K562 (cell line): ENCODE measurements around the gene ABCC6. TPM values are rescaled to one million over a fixed set of nuclear protein-coding genes. Genes with fewer than 3 reads are reported as not detected.
A peak's percentile ranks its signal among the peaks of the same experiment; 100 is the strongest.

Experiments used
- CBX1 ChIP-seq: sonication (generic); IDR thresholded peaks from 2 replicates; pipeline ENCODE4 v1.6.1; 2016; ENCODE audit warnings: antibody characterized with exemption, low read depth, mild to moderate bottlenecking
- ELF1 ChIP-seq: fragments of 200-800 bp; sonication (Bioruptor generic); IDR thresholded peaks from 2 replicates; pipeline ENCODE4 v1.6.1; 2016; ENCODE audit warnings: missing genetic modification characterization, missing compliant biosample characterization
- ERF ChIP-seq: fragments of 450-650 bp; formaldehyde crosslinking; IDR thresholded peaks from 2 replicates; pipeline ENCODE4 v1.4.0; 2020; ENCODE audit warnings: mild to moderate bottlenecking, mixed read lengths
- GABPB1 ChIP-seq: sonication (generic); formaldehyde crosslinking; IDR thresholded peaks from 2 replicates; pipeline ENCODE4 v1.8.0; 2022; ENCODE audit warnings: mild to moderate bottlenecking, missing genetic modification reagents
- HSF4 ChIP-seq: fragments of 250-450 bp; sonication (Bioruptor Pico); IDR thresholded peaks from 2 replicates; pipeline ENCODE4 v2.1.2; 2022; ENCODE audit warnings: mild to moderate bottlenecking, moderate library complexity, borderline replicate concordance
- NFYB ChIP-seq: IDR thresholded peaks from 2 replicates; pipeline ENCODE4 v1.6.1; 2011; ENCODE audit warnings: mild to moderate bottlenecking, moderate library complexity; ENCODE audit not compliant: insufficient read length; ENCODE audit errors: extremely low read depth
- NUFIP1 ChIP-seq: fragments of 450-650 bp; IDR thresholded peaks from 2 replicates; pipeline ENCODE4 v1.6.1; 2018; ENCODE audit not compliant: partially characterized antibody
- PHTF2 ChIP-seq: fragments of 250-450 bp; sonication (Bioruptor Pico); IDR thresholded peaks from 2 replicates; pipeline ENCODE4 v1.5.0; 2021; ENCODE audit warnings: mild to moderate bottlenecking
- RFX5 ChIP-seq: IDR thresholded peaks from 2 replicates; pipeline ENCODE4 v1.6.1; 2011; ENCODE audit warnings: low read depth, mild to moderate bottlenecking, improper control_type of control experiment, low read length
- SMC3 ChIP-seq: conservative IDR thresholded peaks from 2 replicates; pipeline ENCODE4 v1.6.1; 2011; ENCODE audit warnings: low read depth, low read length, improper control_type of control experiment; ENCODE audit not compliant: insufficient read depth
- SREBF1 ChIP-seq: fragments of 150-350 bp; IDR thresholded peaks from 2 replicates; pipeline ENCODE4 v1.6.1; 2014; ENCODE audit warnings: antibody characterized with exemption, low read depth, low read length, borderline replicate concordance
- ZFPM2 ChIP-seq: fragments of 250-450 bp; sonication (Bioruptor Pico); IDR thresholded peaks from 2 replicates; pipeline ENCODE4 v1.5.1; 2022; ENCODE audit warnings: mild to moderate bottlenecking
- ZNF184 ChIP-seq: sonication (generic); formaldehyde crosslinking; IDR thresholded peaks from 2 replicates; pipeline ENCODE4 v1.5.0; 2020; ENCODE audit warnings: missing genetic modification reagents
- ZNF274 ChIP-seq: IDR thresholded peaks from 2 replicates; pipeline ENCODE4 v1.6.1; 2011; ENCODE audit warnings: low read depth, mild to moderate bottlenecking, low read length, moderate library complexity, borderline replicate concordance
- ZNF347 ChIP-seq: fragments of 450-650 bp; formaldehyde crosslinking; IDR thresholded peaks from 2 replicates; pipeline ENCODE4 v1.4.0; 2020; ENCODE audit warnings: low read depth, mild to moderate bottlenecking, moderate library complexity
- polyA plus RNA-seq, 8 experiments: library from polyadenylated mRNA; depleted of rRNA in 4 of 8; stranded (reverse) in 5 of 8; unstranded in 3 of 8; fragments of >200 nt; fragmentation: Nextera tagmentation in 2 of 8; fragmentation: Illumina TruSeq in 1 of 8; extraction: Ambion mirVana in 2 of 8; extraction: Trizol in 1 of 8; gene quantifications; 2 replicates each; pipeline versions ENCODE4 v1.2.1 to v1.2.3, GENCODE V29; 2011 to 2014; ENCODE audit warnings: inconsistent platforms in 1 of 8, missing spikeins in 1 of 8
- total RNA-seq, 7 experiments: library from RNA; depleted of rRNA in 6 of 7; stranded (reverse); fragments of >200 nt in 6 of 7; fragmentation: Illumina TruSeq in 2 of 7; extraction: Trizol in 2 of 7; gene quantifications; 2 replicates each; pipeline versions ENCODE4 v1.2.1 to v1.2.3, GENCODE V29; 2011 to 2021; ENCODE audit warnings: low replicate concordance in 1 of 7
- TF ChIP-seq, protein P1 (sequence below): sonication (generic); formaldehyde crosslinking; IDR thresholded peaks from 2 replicates; pipeline ENCODE4 v1.8.0; 2023; ENCODE audit warnings: mild to moderate bottlenecking, missing genetic modification reagents
- TF ChIP-seq, protein P2 (sequence below): fragments of 450-650 bp; formaldehyde crosslinking; IDR thresholded peaks from 2 replicates; pipeline ENCODE4 v1.4.0; 2022; ENCODE audit warnings: missing genetic modification characterization
- TF ChIP-seq, protein P3 (sequence below): sonication (generic); formaldehyde crosslinking; IDR thresholded peaks from 2 replicates; pipeline ENCODE4 v1.8.1; 2023; ENCODE audit warnings: mild to moderate bottlenecking, missing genetic modification reagents
- TF ChIP-seq, protein P4 (sequence below): sonication (generic); formaldehyde crosslinking; IDR thresholded peaks from 2 replicates; pipeline ENCODE4 v1.8.0; 2022; ENCODE audit warnings: missing genetic modification reagents, mild to moderate bottlenecking, moderate library complexity, borderline replicate concordance

ABCC6 gene
- total and polyA plus RNA-seq, 9 of the 15 experiments (the other 6 are each of a cell fraction or from before 2014, with no cell fraction given) = 0.03 to 0.46 (median 0.07) TPM; not detected in 4

DNA sequence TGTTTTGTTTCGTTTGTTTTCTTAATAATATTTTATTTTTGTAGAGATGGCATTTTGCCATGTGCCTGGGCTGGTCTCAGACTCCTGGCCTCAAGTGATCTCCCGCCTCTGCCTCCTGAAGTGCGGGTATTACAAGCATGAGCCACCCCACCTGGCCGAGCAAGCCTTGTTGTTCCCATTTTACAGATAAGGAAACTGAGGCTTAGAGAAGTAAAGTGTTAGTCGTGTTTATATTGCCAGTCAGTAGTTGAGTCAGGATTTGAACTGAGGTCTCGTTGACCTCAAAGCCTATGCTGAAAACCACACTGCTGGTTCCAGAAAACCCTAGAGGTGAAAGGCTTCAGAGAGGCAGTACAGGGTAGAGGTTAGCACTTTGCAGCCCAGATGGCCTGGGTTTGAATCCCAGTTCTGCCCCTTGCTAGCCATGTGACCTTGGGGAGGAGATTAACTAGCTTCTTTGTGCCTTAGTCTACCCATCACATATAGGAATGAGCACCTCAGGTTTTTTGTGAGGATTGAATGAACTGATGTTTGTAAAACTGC lies 102.0 kb downstream of the ABCC6 start (continued):
- TF ChIP-seq SMC3 = no peak
- peak; percentile 96 for TF ChIP-seq CBX1
- TF ChIP-seq NFYB = no peak
- TF ChIP-seq SREBF1 = no peak
- no peak for TF ChIP-seq HSF4
- TF ChIP-seq ZNF184 (CRISPR knock-in tag) = no peak
- TF ChIP-seq ZNF274 = no peak
- TF ChIP-seq ZNF347 (CRISPR knock-in tag) = no peak
- TF ChIP-seq GABPB1 (CRISPR knock-in tag) = 0 out of 2 replicates have a peak, but pooled peaks have one; percentile 13
- no peak for TF ChIP-seq ZFPM2 (CRISPR knock-in tag)
- TF ChIP-seq, protein P1, sequence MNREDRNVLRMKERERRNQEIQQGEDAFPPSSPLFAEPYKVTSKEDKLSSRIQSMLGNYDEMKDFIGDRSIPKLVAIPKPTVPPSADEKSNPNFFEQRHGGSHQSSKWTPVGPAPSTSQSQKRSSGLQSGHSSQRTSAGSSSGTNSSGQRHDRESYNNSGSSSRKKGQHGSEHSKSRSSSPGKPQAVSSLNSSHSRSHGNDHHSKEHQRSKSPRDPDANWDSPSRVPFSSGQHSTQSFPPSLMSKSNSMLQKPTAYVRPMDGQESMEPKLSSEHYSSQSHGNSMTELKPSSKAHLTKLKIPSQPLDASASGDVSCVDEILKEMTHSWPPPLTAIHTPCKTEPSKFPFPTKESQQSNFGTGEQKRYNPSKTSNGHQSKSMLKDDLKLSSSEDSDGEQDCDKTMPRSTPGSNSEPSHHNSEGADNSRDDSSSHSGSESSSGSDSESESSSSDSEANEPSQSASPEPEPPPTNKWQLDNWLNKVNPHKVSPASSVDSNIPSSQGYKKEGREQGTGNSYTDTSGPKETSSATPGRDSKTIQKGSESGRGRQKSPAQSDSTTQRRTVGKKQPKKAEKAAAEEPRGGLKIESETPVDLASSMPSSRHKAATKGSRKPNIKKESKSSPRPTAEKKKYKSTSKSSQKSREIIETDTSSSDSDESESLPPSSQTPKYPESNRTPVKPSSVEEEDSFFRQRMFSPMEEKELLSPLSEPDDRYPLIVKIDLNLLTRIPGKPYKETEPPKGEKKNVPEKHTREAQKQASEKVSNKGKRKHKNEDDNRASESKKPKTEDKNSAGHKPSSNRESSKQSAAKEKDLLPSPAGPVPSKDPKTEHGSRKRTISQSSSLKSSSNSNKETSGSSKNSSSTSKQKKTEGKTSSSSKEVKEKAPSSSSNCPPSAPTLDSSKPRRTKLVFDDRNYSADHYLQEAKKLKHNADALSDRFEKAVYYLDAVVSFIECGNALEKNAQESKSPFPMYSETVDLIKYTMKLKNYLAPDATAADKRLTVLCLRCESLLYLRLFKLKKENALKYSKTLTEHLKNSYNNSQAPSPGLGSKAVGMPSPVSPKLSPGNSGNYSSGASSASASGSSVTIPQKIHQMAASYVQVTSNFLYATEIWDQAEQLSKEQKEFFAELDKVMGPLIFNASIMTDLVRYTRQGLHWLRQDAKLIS = 0 out of 2 replicates have a peak, but pooled peaks have one; percentile 17
- TF ChIP-seq ERF (CRISPR knock-in tag) = no peak
- no peak for TF ChIP-seq RFX5
- TF ChIP-seq NUFIP1 = no peak
- TF ChIP-seq, protein P2, sequence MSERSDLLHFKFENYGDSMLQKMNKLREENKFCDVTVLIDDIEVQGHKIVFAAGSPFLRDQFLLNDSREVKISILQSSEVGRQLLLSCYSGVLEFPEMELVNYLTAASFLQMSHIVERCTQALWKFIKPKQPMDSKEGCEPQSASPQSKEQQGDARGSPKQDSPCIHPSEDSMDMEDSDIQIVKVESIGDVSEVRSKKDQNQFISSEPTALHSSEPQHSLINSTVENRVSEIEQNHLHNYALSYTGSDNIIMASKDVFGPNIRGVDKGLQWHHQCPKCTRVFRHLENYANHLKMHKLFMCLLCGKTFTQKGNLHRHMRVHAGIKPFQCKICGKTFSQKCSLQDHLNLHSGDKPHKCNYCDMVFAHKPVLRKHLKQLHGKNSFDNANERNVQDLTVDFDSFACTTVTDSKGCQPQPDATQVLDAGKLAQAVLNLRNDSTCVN = no peak
- TF ChIP-seq ELF1 (tag) = no peak
- TF ChIP-seq, protein P3, sequence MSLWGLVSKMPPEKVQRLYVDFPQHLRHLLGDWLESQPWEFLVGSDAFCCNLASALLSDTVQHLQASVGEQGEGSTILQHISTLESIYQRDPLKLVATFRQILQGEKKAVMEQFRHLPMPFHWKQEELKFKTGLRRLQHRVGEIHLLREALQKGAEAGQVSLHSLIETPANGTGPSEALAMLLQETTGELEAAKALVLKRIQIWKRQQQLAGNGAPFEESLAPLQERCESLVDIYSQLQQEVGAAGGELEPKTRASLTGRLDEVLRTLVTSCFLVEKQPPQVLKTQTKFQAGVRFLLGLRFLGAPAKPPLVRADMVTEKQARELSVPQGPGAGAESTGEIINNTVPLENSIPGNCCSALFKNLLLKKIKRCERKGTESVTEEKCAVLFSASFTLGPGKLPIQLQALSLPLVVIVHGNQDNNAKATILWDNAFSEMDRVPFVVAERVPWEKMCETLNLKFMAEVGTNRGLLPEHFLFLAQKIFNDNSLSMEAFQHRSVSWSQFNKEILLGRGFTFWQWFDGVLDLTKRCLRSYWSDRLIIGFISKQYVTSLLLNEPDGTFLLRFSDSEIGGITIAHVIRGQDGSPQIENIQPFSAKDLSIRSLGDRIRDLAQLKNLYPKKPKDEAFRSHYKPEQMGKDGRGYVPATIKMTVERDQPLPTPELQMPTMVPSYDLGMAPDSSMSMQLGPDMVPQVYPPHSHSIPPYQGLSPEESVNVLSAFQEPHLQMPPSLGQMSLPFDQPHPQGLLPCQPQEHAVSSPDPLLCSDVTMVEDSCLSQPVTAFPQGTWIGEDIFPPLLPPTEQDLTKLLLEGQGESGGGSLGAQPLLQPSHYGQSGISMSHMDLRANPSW (CRISPR knock-in tag) = no peak
- TF ChIP-seq, protein P4, sequence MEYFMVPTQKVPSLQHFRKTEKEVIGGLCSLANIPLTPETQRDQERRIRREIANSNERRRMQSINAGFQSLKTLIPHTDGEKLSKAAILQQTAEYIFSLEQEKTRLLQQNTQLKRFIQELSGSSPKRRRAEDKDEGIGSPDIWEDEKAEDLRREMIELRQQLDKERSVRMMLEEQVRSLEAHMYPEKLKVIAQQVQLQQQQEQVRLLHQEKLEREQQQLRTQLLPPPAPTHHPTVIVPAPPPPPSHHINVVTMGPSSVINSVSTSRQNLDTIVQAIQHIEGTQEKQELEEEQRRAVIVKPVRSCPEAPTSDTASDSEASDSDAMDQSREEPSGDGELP (CRISPR knock-in tag) = no peak
- TF ChIP-seq PHTF2 (CRISPR knock-in tag) = no peak
